Activated naive CD4-positive, alpha-beta T cell treated with anti-CD3 and anti-CD28 coated beads, Interleukin-2, amount 10 ng/mL, durations not matched to agents 7 days and 5 days (primary cell): ENCODE results near the gene SFN.
"Not testable (repeated sequence)": the region's sequence is repeated elsewhere in the genome, so short reads cannot be mapped to it uniquely, and the experiment has no call there.

Source experiments
- CTCF ChIA-PET: fragments of 350-600 bp; sonication (Branson Sonifier 250); formaldehyde crosslinking; loops from one replicate; lab custom pipeline; 2021; ENCODE audit warnings: antibody characterized with exemption; lab: Charles Lee
- DNase-seq: peaks from one replicate; pipeline ENCODE4 v3.0.0-alpha.2; 2020
- H3K27ac Mint-ChIP-seq: one replicate; pipeline ENCODE4 v1.8.0; 2021; ENCODE audit warnings: mild to moderate bottlenecking, moderate library complexity, mixed read lengths
- H3K27me3 Mint-ChIP-seq: one replicate; pipeline ENCODE4 v1.8.0; 2021; ENCODE audit warnings: mild to moderate bottlenecking, mixed read lengths
- H3K36me3 Mint-ChIP-seq: one replicate; pipeline ENCODE4 v1.8.0; 2021; ENCODE audit warnings: mixed read lengths
- H3K4me1 Mint-ChIP-seq: one replicate; pipeline ENCODE4 v1.8.0; 2021; ENCODE audit warnings: mixed read lengths
- H3K4me3 Mint-ChIP-seq: one replicate; pipeline ENCODE4 v1.8.0; 2021; ENCODE audit warnings: mild to moderate bottlenecking, moderate library complexity, mixed read lengths
- H3K9me3 Mint-ChIP-seq: one replicate; pipeline ENCODE4 v1.8.0; 2021; ENCODE audit warnings: mixed read lengths

The SFN gene

GRCh38 chr1:26863685-26864077 lies 732 bp downstream of the SFN start:
- Mint-ChIP-seq H3K36me3 (peaks cover 1% of the 10 kb centered on the region), H3K27me3 (no peaks in the 10 kb centered on the region), H3K27ac (peak overlapping the region; percentile 93), H3K4me3 (peak overlapping the region; percentile 85), H3K9me3 (no peaks in the 10 kb centered on the region), H3K4me1 (peaks cover 46% of the 10 kb centered on the region)
- DNase-seq = no peak
- CTCF ChIA-PET = no interaction called here

GRCh38 chr1:26864610-26865480 lies 1.9 kb downstream of the SFN start:
- CTCF ChIA-PET = interaction anchor here (0.7 to 2.1 kb wide), 14 partner anchors 10 to 365 kb away, joined by 3 to 7 read pairs (median 4); partner anchors contain the start of gene GPATCH3
- DNase-seq = peak; percentile 96
- Mint-ChIP-seq H3K9me3 (no peaks in the 10 kb centered on the region), H3K4me3 (peak overlapping the region; percentile 85), H3K27ac (peak overlapping the region; percentile 93), H3K27me3 (no peaks in the 10 kb centered on the region), H3K36me3 (peaks cover 1% of the 10 kb centered on the region), H3K4me1 (peaks cover 46% of the 10 kb centered on the region)

- DNase-seq, H3K4me1 Mint-ChIP-seq, H3K9me3 Mint-ChIP-seq, H3K27ac Mint-ChIP-seq, H3K36me3 Mint-ChIP-seq, H3K27me3 Mint-ChIP-seq, H3K4me3 Mint-ChIP-seq: not testable (repeated sequence)
- CTCF ChIA-PET = interaction anchor here (1.5 kb wide), 2 partner anchors 13 to 271 kb away, joined by 5 to 6 read pairs; no protein-coding TSS in a partner anchor
Observed at GRCh38 chr1:26873097-26873496, 10.1 kb downstream of the SFN start.

GRCh38 chr1:26874896-26875295 lies 11.9 kb downstream of the SFN start:
- no peak overlapping the region for H3K4me3 Mint-ChIP-seq
- CTCF ChIA-PET = interaction anchor here (0.7 to 1.4 kb wide), 2 partner anchors 10 to 86 kb away, joined by 3 to 5 read pairs; no protein-coding TSS in a partner anchor
- no peaks in the 10 kb centered on the region for H3K27me3 Mint-ChIP-seq
- H3K27ac Mint-ChIP-seq = no peak overlapping the region
- DNase-seq = no peak
- H3K36me3 Mint-ChIP-seq = peaks cover 14% of the 10 kb centered on the region
- peaks cover 2% of the 10 kb centered on the region for H3K4me1 Mint-ChIP-seq
- no peaks in the 10 kb centered on the region for H3K9me3 Mint-ChIP-seq

GRCh38 chr1:26877326-26877725 lies 14.4 kb downstream of the SFN start:
- no peak overlapping the region for H3K27ac Mint-ChIP-seq
- DNase-seq = no peak
- H3K9me3 Mint-ChIP-seq = no peaks in the 10 kb centered on the region
- peaks cover 16% of the 10 kb centered on the region for H3K36me3 Mint-ChIP-seq
- H3K27me3 Mint-ChIP-seq = no peaks in the 10 kb centered on the region
- H3K4me1 Mint-ChIP-seq = peaks cover 2% of the 10 kb centered on the region
- CTCF ChIA-PET = interaction anchor here (0.8 to 3.2 kb wide), 8 partner anchors 9 to 89 kb away, joined by 3 to 11 read pairs (median 4); no protein-coding TSS in a partner anchor
- H3K4me3 Mint-ChIP-seq = no peak overlapping the region

- CTCF ChIA-PET = interaction anchor here (1.1 to 3.2 kb wide), 3 partner anchors 22 to 278 kb away, joined by 3 to 11 read pairs (median 3); no protein-coding TSS in a partner anchor
- H3K4me1 Mint-ChIP-seq = peaks cover 2% of the 10 kb centered on the region
- H3K9me3 Mint-ChIP-seq = no peaks in the 10 kb centered on the region
- DNase-seq = no peak
- H3K27me3 Mint-ChIP-seq = no peaks in the 10 kb centered on the region
- peaks cover 35% of the 10 kb centered on the region for H3K36me3 Mint-ChIP-seq
- no peak overlapping the region for H3K27ac Mint-ChIP-seq
- H3K4me3 Mint-ChIP-seq = no peak overlapping the region
Observed at GRCh38 chr1:26879793-26880192, 16.8 kb downstream of the SFN start.

GRCh38 chr1:26881611-26882010 lies 18.7 kb downstream of the SFN start:
- peaks cover 40% of the 10 kb centered on the region for H3K36me3 Mint-ChIP-seq
- not testable (repeated sequence) for H3K9me3 Mint-ChIP-seq, H3K27me3 Mint-ChIP-seq, H3K4me1 Mint-ChIP-seq, H3K27ac Mint-ChIP-seq, DNase-seq, H3K4me3 Mint-ChIP-seq
- CTCF ChIA-PET = interaction anchor here (0.7 to 1.9 kb wide), 5 partner anchors 9 to 81 kb away, joined by 3 to 9 read pairs (median 3); no protein-coding TSS in a partner anchor

- H3K27me3 Mint-ChIP-seq = no peaks in the 10 kb centered on the region
- peaks cover 42% of the 10 kb centered on the region for H3K36me3 Mint-ChIP-seq
- no peaks in the 10 kb centered on the region for H3K9me3 Mint-ChIP-seq
- CTCF ChIA-PET = interaction anchor here (0.7 to 1.0 kb wide), 3 partner anchors 18 to 284 kb away, joined by 3 to 4 read pairs (median 3); no protein-coding TSS in a partner anchor
- H3K4me1 Mint-ChIP-seq = peaks cover 6% of the 10 kb centered on the region
- H3K27ac Mint-ChIP-seq = no peak overlapping the region
- H3K4me3 Mint-ChIP-seq = no peak overlapping the region
- DNase-seq = no peak
Observed at GRCh38 chr1:26882696-26883463, 19.9 kb downstream of the SFN start.

GRCh38 chr1:26887125-26887524 lies 24.2 kb downstream of the SFN start:
- DNase-seq = peak; percentile 41
- H3K27me3 Mint-ChIP-seq = no peaks in the 10 kb centered on the region
- H3K36me3 Mint-ChIP-seq = peaks cover 59% of the 10 kb centered on the region
- CTCF ChIA-PET = interaction anchor here (0.6 to 3.5 kb wide), 15 partner anchors 9 to 478 kb away, joined by 3 to 19 read pairs (median 3); no protein-coding TSS in a partner anchor
- H3K27ac Mint-ChIP-seq = peak overlapping the region; percentile 16
- H3K4me1 Mint-ChIP-seq = peaks cover 32% of the 10 kb centered on the region
- no peaks in the 10 kb centered on the region for H3K9me3 Mint-ChIP-seq
- H3K4me3 Mint-ChIP-seq = peak overlapping the region; percentile 13

GRCh38 chr1:26888231-26888630 lies 25.3 kb downstream of the SFN start:
- no peaks in the 10 kb centered on the region for H3K27me3 Mint-ChIP-seq
- no peak for DNase-seq

GRCh38 chr1:26889551-26890466 lies 26.9 kb downstream of the SFN start, which contains the start of gene GPN2:
Gene GPN2, minus strand, starts transcription at chr1:26890283. Its CDS starts 187 bp downstream, at chr1:26890096.
- Mint-ChIP-seq H3K36me3 (peaks cover 58% of the 10 kb centered on the region), H3K27ac (peak within 1 kb of the TSS; percentile 93), H3K4me3 (peak within 1 kb of the TSS; percentile 96), H3K9me3 (no peaks in the 10 kb centered on the region), H3K4me1 (peaks cover 36% of the 10 kb centered on the region), H3K27me3 (no peaks in the 10 kb centered on the region)
- DNase-seq = peak; percentile 88
- CTCF ChIA-PET = interaction anchor here (0.7 to 2.3 kb wide), 8 partner anchors 9 to 80 kb away, joined by 3 to 8 read pairs (median 4); partner anchors contain the start of gene GPATCH3

More at GRCh38 chr1:26888231-26888630, 25.3 kb downstream of the SFN start:
- peak overlapping the region; percentile 93 for H3K27ac Mint-ChIP-seq
- no peaks in the 10 kb centered on the region for H3K9me3 Mint-ChIP-seq
- CTCF ChIA-PET = interaction anchor here (0.6 to 2.3 kb wide), 9 partner anchors 10 to 289 kb away, joined by 3 to 8 read pairs (median 6); partner anchors contain the start of gene GPATCH3
- peak overlapping the region; percentile 96 for H3K4me3 Mint-ChIP-seq
- H3K36me3 Mint-ChIP-seq = peaks cover 59% of the 10 kb centered on the region
- peaks cover 32% of the 10 kb centered on the region for H3K4me1 Mint-ChIP-seq

GRCh38 chr1:26890467-26890796 lies 27.5 kb downstream of the SFN start:
- peaks cover 34% of the 10 kb centered on the region for H3K4me1 Mint-ChIP-seq
- CTCF ChIA-PET = interaction anchor here (0.7 to 1.1 kb wide), 4 partner anchors 9 to 80 kb away, joined by 3 to 4 read pairs (median 4); no protein-coding TSS in a partner anchor
- peaks cover 57% of the 10 kb centered on the region for H3K36me3 Mint-ChIP-seq
- peak overlapping the region; percentile 93 for H3K27ac Mint-ChIP-seq
- no peak for DNase-seq
- H3K4me3 Mint-ChIP-seq = peak overlapping the region; percentile 96
- no peaks in the 10 kb centered on the region for H3K9me3 Mint-ChIP-seq
- H3K27me3 Mint-ChIP-seq = no peaks in the 10 kb centered on the region

- Mint-ChIP-seq H3K4me3 (no peak overlapping the region), H3K9me3 (no peaks in the 10 kb centered on the region), H3K27me3 (no peaks in the 10 kb centered on the region), H3K4me1 (peaks cover 36% of the 10 kb centered on the region), H3K36me3 (peaks cover 44% of the 10 kb centered on the region), H3K27ac (no peak overlapping the region)
- no peak for DNase-seq
- CTCF ChIA-PET = no interaction called here
Observed at GRCh38 chr1:26894263-26894662, 31.3 kb downstream of the SFN start.
